Measurements from ENCODE around the gene GFI1. TPM values are rescaled to one million over a fixed set of nuclear protein-coding genes. Genes with fewer than 3 reads are reported as not detected.

The GFI1 gene
- polyA plus RNA-seq, 1 of the 3 experiments (the other 2 are of a cell fraction) = 0.18 TPM

DNA sequence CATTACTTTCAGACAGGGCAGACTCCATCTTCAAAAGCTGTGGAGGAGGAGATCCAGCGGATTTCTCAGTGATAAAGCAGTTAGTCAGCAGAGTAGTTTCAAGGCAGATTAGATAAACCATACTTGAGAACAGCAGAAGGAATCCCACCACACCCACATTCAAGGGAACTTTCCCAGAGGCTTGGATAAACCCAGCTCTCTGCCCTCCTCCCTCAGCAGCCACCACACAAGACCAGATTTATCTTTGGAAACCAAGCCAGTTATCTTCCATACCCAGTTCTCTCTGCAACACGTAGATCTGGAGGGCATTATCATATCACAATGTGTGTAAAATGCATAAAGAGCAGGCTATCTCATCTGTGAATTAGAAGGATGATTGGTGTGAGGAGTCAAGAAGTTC, 40.2 kb downstream of the GFI1 start:
- DNase-seq = no peak
- H3K27ac ChIP-seq (ENCODE audit: low read depth in 2 of 2, low read length in 1 of 2) = no peak overlapping the region
- no peaks in the 10 kb centered on the region; a peak in 1 of 4 replicates for H3K4me1 ChIP-seq (ENCODE audit: control insufficient read depth in 1 of 2, insufficient read depth in 2 of 2, low read depth in 1 of 2, low read length in 1 of 2)
- ChIA-PET CTCF (no interaction called here), POLR2A (no interaction called here)
- no peak overlapping the region; the same call in 1 of the 2 replicates for H2AFZ ChIP-seq (ENCODE audit: low read depth)
- H3F3A ChIP-seq (replicated peaks; ENCODE audit: insufficient read depth) = no peaks in the 10 kb centered on the region
- no peaks in the 10 kb centered on the region for H3K9me2 ChIP-seq
- no peak overlapping the region for H3K9ac ChIP-seq
- H3K79me2 ChIP-seq (ENCODE audit: insufficient read depth) = no peaks in the 10 kb centered on the region
- TF ChIP-seq, protein P1, sequence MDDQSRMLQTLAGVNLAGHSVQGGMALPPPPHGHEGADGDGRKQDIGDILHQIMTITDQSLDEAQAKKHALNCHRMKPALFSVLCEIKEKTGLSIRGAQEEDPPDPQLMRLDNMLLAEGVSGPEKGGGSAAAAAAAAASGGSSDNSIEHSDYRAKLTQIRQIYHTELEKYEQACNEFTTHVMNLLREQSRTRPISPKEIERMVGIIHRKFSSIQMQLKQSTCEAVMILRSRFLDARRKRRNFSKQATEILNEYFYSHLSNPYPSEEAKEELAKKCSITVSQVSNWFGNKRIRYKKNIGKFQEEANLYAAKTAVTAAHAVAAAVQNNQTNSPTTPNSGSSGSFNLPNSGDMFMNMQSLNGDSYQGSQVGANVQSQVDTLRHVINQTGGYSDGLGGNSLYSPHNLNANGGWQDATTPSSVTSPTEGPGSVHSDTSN (IDR thresholded peaks at IDR 0.05) = no peak
- no peak for TF ChIP-seq TCF12 (IDR thresholded peaks at IDR 0.05)
- TF ChIP-seq RXRA (IDR thresholded peaks at IDR 0.05; ENCODE audit: borderline replicate concordance, low read depth) = no peak
- no peak for TF ChIP-seq YY1 (IDR thresholded peaks at IDR 0.05; ENCODE audit: low read depth)
- no peak for TF ChIP-seq ELF1 (IDR thresholded peaks at IDR 0.05)
- no peak for TF ChIP-seq EZH2phosphoT487 (IDR thresholded peaks at IDR 0.05; ENCODE audit: borderline replicate concordance, low read depth)
- no peak for TF ChIP-seq CHD2 (IDR thresholded peaks at IDR 0.05; ENCODE audit: low read length, partially characterized antibody)
- TF ChIP-seq, protein P2, sequence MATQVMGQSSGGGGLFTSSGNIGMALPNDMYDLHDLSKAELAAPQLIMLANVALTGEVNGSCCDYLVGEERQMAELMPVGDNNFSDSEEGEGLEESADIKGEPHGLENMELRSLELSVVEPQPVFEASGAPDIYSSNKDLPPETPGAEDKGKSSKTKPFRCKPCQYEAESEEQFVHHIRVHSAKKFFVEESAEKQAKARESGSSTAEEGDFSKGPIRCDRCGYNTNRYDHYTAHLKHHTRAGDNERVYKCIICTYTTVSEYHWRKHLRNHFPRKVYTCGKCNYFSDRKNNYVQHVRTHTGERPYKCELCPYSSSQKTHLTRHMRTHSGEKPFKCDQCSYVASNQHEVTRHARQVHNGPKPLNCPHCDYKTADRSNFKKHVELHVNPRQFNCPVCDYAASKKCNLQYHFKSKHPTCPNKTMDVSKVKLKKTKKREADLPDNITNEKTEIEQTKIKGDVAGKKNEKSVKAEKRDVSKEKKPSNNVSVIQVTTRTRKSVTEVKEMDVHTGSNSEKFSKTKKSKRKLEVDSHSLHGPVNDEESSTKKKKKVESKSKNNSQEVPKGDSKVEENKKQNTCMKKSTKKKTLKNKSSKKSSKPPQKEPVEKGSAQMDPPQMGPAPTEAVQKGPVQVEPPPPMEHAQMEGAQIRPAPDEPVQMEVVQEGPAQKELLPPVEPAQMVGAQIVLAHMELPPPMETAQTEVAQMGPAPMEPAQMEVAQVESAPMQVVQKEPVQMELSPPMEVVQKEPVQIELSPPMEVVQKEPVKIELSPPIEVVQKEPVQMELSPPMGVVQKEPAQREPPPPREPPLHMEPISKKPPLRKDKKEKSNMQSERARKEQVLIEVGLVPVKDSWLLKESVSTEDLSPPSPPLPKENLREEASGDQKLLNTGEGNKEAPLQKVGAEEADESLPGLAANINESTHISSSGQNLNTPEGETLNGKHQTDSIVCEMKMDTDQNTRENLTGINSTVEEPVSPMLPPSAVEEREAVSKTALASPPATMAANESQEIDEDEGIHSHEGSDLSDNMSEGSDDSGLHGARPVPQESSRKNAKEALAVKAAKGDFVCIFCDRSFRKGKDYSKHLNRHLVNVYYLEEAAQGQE (IDR thresholded peaks at IDR 0.05; ENCODE audit: low read depth, low read length) = no peak
- no peak for TF ChIP-seq JUND (IDR thresholded peaks at IDR 0.05)
- TF ChIP-seq, protein P3, sequence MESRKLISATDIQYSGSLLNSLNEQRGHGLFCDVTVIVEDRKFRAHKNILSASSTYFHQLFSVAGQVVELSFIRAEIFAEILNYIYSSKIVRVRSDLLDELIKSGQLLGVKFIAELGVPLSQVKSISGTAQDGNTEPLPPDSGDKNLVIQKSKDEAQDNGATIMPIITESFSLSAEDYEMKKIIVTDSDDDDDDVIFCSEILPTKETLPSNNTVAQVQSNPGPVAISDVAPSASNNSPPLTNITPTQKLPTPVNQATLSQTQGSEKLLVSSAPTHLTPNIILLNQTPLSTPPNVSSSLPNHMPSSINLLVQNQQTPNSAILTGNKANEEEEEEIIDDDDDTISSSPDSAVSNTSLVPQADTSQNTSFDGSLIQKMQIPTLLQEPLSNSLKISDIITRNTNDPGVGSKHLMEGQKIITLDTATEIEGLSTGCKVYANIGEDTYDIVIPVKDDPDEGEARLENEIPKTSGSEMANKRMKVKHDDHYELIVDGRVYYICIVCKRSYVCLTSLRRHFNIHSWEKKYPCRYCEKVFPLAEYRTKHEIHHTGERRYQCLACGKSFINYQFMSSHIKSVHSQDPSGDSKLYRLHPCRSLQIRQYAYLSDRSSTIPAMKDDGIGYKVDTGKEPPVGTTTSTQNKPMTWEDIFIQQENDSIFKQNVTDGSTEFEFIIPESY (IDR thresholded peaks at IDR 0.05; ENCODE audit: borderline replicate concordance, low read depth) = no peak
- TF ChIP-seq IRF3 (IDR thresholded peaks at IDR 0.05; ENCODE audit: low read depth, low read length) = no peak
- no peak for TF ChIP-seq NFIC (IDR thresholded peaks at IDR 0.05; ENCODE audit: borderline replicate concordance)
- TF ChIP-seq GATA2 (CRISPR knock-in tag; IDR thresholded peaks at IDR 0.05) = no peak
- TF ChIP-seq GABPA (IDR thresholded peaks at IDR 0.05; ENCODE audit: low read depth) = no peak
- TF ChIP-seq FOXM1 (IDR thresholded peaks at IDR 0.05; ENCODE audit: low read depth) = no peak
- WGBS (ENCODE audit: low lambda C conversion rate) = 12% methylated on average over 2 of the region's 2 CpGs
- H4K20me1 ChIP-seq (ENCODE audit: insufficient read depth) = no peaks in the 10 kb centered on the region
- H3K4me2 ChIP-seq = peak overlapping the region; percentile 38; the same call in 1 of the 2 replicates
- H3K4me3 ChIP-seq (ENCODE audit: low read depth in 2 of 2, low read length in 1 of 2) = no peak overlapping the region
- no peaks in the 10 kb centered on the region for H3K27me3 ChIP-seq (ENCODE audit: insufficient read depth)
- no peaks in the 10 kb centered on the region for H3K9me3 ChIP-seq
- H3K36me3 ChIP-seq (replicated peaks in 1 of 2; ENCODE audit: control insufficient read depth in 1 of 2, insufficient read depth in 2 of 2, low read length in 1 of 2) = no peaks in the 10 kb centered on the region
